MV-4-11 (cell line): ENCODE results near the gene PRR29.

Experiments used
- DNase-seq: peaks from one replicate; lab custom pipeline; 2025; lab: John Stamatoyannopoulos, UW

PRR29 gene

GRCh38 chr17:63998050-63998720, at the start of gene PRR29:
PRR29 (plus strand) TSS chr17:63998351; CDS start chr17:63998365, 14 bp downstream.
- DNase-seq, result peak; percentile 46

GRCh38 chr17:63948521-63948920, 49.6 kb upstream of the PRR29 start:
- no peak for DNase-seq

GRCh38 chr17:63949576-63950250, 48.4 kb upstream of the PRR29 start:
- no peak for DNase-seq

- DNase-seq, result no peak
Observed at GRCh38 chr17:63950940-63951907, 46.9 kb upstream of the PRR29 start.

GRCh38 chr17:63954402-63955063, 43.6 kb upstream of the PRR29 start:
- no peak for DNase-seq

- DNase-seq, result no peak
Observed at GRCh38 chr17:63955232-63955631, 42.9 kb upstream of the PRR29 start.

GRCh38 chr17:63955791-63956190, 42.4 kb upstream of the PRR29 start:
- DNase-seq, result no peak

- no peak for DNase-seq
Observed at GRCh38 chr17:63956296-63956920, 41.7 kb upstream of the PRR29 start.

- no peak for DNase-seq
Observed at GRCh38 chr17:63960006-63960405, 38.1 kb upstream of the PRR29 start.

GRCh38 chr17:63960430-63960829, 37.7 kb upstream of the PRR29 start:
- DNase-seq, result no peak

- DNase-seq, result peak; percentile 82
Observed at GRCh38 chr17:63961355-63962212, 36.6 kb upstream of the PRR29 start.

GRCh38 chr17:63962298-63962744, 35.8 kb upstream of the PRR29 start:
- DNase-seq, result no peak

- DNase-seq, result no peak
Observed at GRCh38 chr17:63963123-63963522, 35.0 kb upstream of the PRR29 start.

- DNase-seq, result no peak
Observed at GRCh38 chr17:63966646-63967264, 31.4 kb upstream of the PRR29 start.

GRCh38 chr17:63967953-63968352, 30.2 kb upstream of the PRR29 start:
- peak; percentile 29 for DNase-seq

- no peak for DNase-seq
Observed at GRCh38 chr17:63969278-63969677, 28.9 kb upstream of the PRR29 start.

GRCh38 chr17:63972796-63973195, 25.4 kb upstream of the PRR29 start, which contains the start of gene SCN4A:
SCN4A (minus strand) TSS chr17:63972918; CDS start chr17:63972841, 77 bp downstream.
- DNase-seq, result no peak

- no peak for DNase-seq
Observed at GRCh38 chr17:63973247-63973646, 24.9 kb upstream of the PRR29 start.

GRCh38 chr17:63973930-63974593, 24.1 kb upstream of the PRR29 start:
- DNase-seq, result no peak
